Left ventricle myocardium superior (tissue), 1 donor: ENCODE data around the gene RCC2. TPM values are rescaled to one million over a fixed set of nuclear protein-coding genes. Genes with fewer than 3 reads are reported as not detected.

Experiments used
- ATAC-seq: fragments of 200-7000 bp; cut with Tn5 transposase; one replicate; pipeline ENCODE4 v1.9.1; 2020; ENCODE audit warnings: mild to moderate bottlenecking, moderate library complexity
- DNase-seq: peaks from one replicate; pipeline ENCODE4 v3.0.0-alpha.2; 2020
- intact Hi-C: fragments of 100-400 bp; cut with micrococcal nuclease; formaldehyde crosslinking; loops from one replicate; pipeline ENCODE4 v1.11.0; 2022
- total RNA-seq: library from RNA; stranded (reverse); fragmentation: NEBNext Ultra II Directional; extraction: Animal tissue kit (Norgen Biotek cat#: 25700); gene quantifications from one replicate; pipeline ENCODE4 v1.2.1, GENCODE V29; 2021
- donor health status: DM: no; HTN: yes; CAD: no; lungs with severe emphysema.

Gene RCC2
- total RNA-seq, 1 donor from 2014 or later: 11.6 TPM

- intact Hi-C loops: no loop called here
- ATAC-seq (no peak), DNase-seq (no peak)
These were observed 37.6 kb downstream of the RCC2 start for GRCh38 chr1:17401841-17402240.

GRCh38 chr1:17400725-17401341, 38.6 kb downstream of the RCC2 start:
- ATAC-seq (no peak), DNase-seq (no peak)
- intact Hi-C loops: no loop called here

GRCh38 chr1:17397910-17398695, 41.4 kb downstream of the RCC2 start:
- ATAC-seq (no peak), DNase-seq (no peak)
- intact Hi-C loops: no loop called here

GRCh38 chr1:17393230-17393629, 46.2 kb downstream of the RCC2 start:
- ATAC-seq: no peak
- DNase-seq: no peak
- intact Hi-C loops: no loop called here

GRCh38 chr1:17392199-17392740, 47.2 kb downstream of the RCC2 start:
- intact Hi-C loops: no loop called here
- ATAC-seq (no peak), DNase-seq (no peak)

GRCh38 chr1:17381161-17381560, 58.3 kb downstream of the RCC2 start:
- ATAC-seq (no peak), DNase-seq (no peak)
- intact Hi-C loops: no loop called here

- ATAC-seq (no peak), DNase-seq (no peak)
- intact Hi-C loops: no loop called here
These were observed 62.0 kb downstream of the RCC2 start for GRCh38 chr1:17377325-17377953.

GRCh38 chr1:17375651-17376050, 63.8 kb downstream of the RCC2 start:
- ATAC-seq (no peak), DNase-seq (no peak)
- intact Hi-C loops: no loop called here

GRCh38 chr1:17372955-17373354, 66.5 kb downstream of the RCC2 start:
- ATAC-seq: no peak
- intact Hi-C loops: no loop called here
- DNase-seq: no peak

- intact Hi-C loops: no loop called here
- ATAC-seq (no peak), DNase-seq (no peak)
These were observed 67.6 kb downstream of the RCC2 start, which contains the start of gene PADI6 for GRCh38 chr1:17371896-17372295. Gene PADI6 (plus strand): TSS chr1:17372196. CDS start chr1:17372246, 50 bp downstream.

- intact Hi-C loops: no loop called here
- ATAC-seq: no peak
- no peak for DNase-seq
These were observed 68.9 kb downstream of the RCC2 start for GRCh38 chr1:17370618-17371017.

GRCh38 chr1:17369466-17369865, 70.0 kb downstream of the RCC2 start:
- intact Hi-C loops: no loop called here
- ATAC-seq (no peak), DNase-seq (no peak)

- ATAC-seq (no peak), DNase-seq (no peak)
- intact Hi-C loops: no loop called here
These were observed 74.2 kb downstream of the RCC2 start for GRCh38 chr1:17365293-17365692.

GRCh38 chr1:17363771-17364170, 75.7 kb downstream of the RCC2 start:
- ATAC-seq (no peak), DNase-seq (no peak)
- intact Hi-C loops: no loop called here

- no peak for DNase-seq
- no peak for ATAC-seq
- intact Hi-C loops: no loop called here
These were observed 76.1 kb downstream of the RCC2 start for GRCh38 chr1:17363351-17363750.

GRCh38 chr1:17361687-17362086, 77.8 kb downstream of the RCC2 start:
- DNase-seq (no peak), ATAC-seq (no peak)
- intact Hi-C loops: no loop called here

GRCh38 chr1:17360272-17360956, 79.1 kb downstream of the RCC2 start:
- no peak for ATAC-seq
- intact Hi-C loops: no loop called here
- DNase-seq: no peak

- DNase-seq (no peak), ATAC-seq (no peak)
- intact Hi-C loops: no loop called here
These were observed 79.7 kb downstream of the RCC2 start for GRCh38 chr1:17359808-17360207.

GRCh38 chr1:17359031-17359430, 80.4 kb downstream of the RCC2 start:
- ATAC-seq (no peak), DNase-seq (no peak)
- intact Hi-C loops: no loop called here

- intact Hi-C loops: no loop called here
- DNase-seq (no peak), ATAC-seq (no peak)
These were observed 80.9 kb downstream of the RCC2 start for GRCh38 chr1:17358557-17358956.
